Stomach smooth muscle (tissue), 2 donors: ENCODE data around the gene BAZ1A.

Source experiments
- H3K27ac ChIP-seq: one replicate; pipeline ENCODE4 v1.7.0; 2013; ENCODE audit warnings: mild to moderate bottlenecking, low read length, inconsistent platforms
- H3K27me3 ChIP-seq, 2 donors: one replicate each; pipeline ENCODE4 v1.7.0; 2013; ENCODE audit warnings: low read length in 2 of 2; ENCODE audit not compliant: insufficient read depth in 2 of 2, control insufficient read depth in 1 of 2
- H3K36me3 ChIP-seq, 2 donors: one replicate each; pipeline ENCODE4 v1.7.0; 2013; ENCODE audit warnings: low read length in 2 of 2; ENCODE audit not compliant: control insufficient read depth in 2 of 2, insufficient read depth in 2 of 2
- H3K4me1 ChIP-seq: one replicate; pipeline ENCODE4 v1.7.0; 2013; ENCODE audit warnings: low read length; ENCODE audit not compliant: control insufficient read depth, insufficient read depth
- H3K4me3 ChIP-seq, 2 donors: one replicate each; pipeline ENCODE4 v1.7.0; 2013; ENCODE audit warnings: low read length in 2 of 2
- H3K9ac ChIP-seq, 2 donors: one replicate each; pipeline ENCODE4 v1.7.0; 2013; ENCODE audit warnings: low read length in 2 of 2, mild to moderate bottlenecking in 1 of 2
- H3K9me3 ChIP-seq, 2 donors: one replicate each; pipeline ENCODE4 v1.7.0; 2013; ENCODE audit warnings: low read length in 2 of 2; ENCODE audit not compliant: control insufficient read depth in 2 of 2
- donor health status: healthy.
- donor health status: Pancreatic carcinoma.

The BAZ1A gene

GRCh38 chr14:34875031-34875922, at the start of gene BAZ1A:
Gene BAZ1A (minus strand): TSS chr14:34875360. CDS start chr14:34874604, 756 bp downstream.
- no peaks in the 10 kb centered on the region for H3K9me3 ChIP-seq
- no peaks in the 10 kb centered on the region for H3K36me3 ChIP-seq
- H3K27me3 ChIP-seq: no peaks in the 10 kb centered on the region

GRCh38 chr14:34920339-34920738, 45.2 kb upstream of the BAZ1A start:
- Histone ChIP-seq H3K4me1 (no peaks in the 10 kb centered on the region), H3K9me3 (peaks cover 0 to 2% of the 10 kb centered on the region in 2 donors), H3K27ac (no peak overlapping the region), H3K4me3 (no peak overlapping the region), H3K9ac (no peak overlapping the region), H3K36me3 (no peaks in the 10 kb centered on the region), H3K27me3 (no peaks in the 10 kb centered on the region)

More at GRCh38 chr14:34875031-34875922, at the start of gene BAZ1A:
- H3K4me3 ChIP-seq: peak within 1 kb of the TSS; percentile 77 to 86
- H3K27ac ChIP-seq: peak within 1 kb of the TSS; percentile 88
- peak within 1 kb of the TSS; percentile 92 to 98 for H3K9ac ChIP-seq
- no peaks in the 10 kb centered on the region for H3K4me1 ChIP-seq

- no peak overlapping the region for H3K9ac ChIP-seq
These were observed 38.5 kb upstream of the BAZ1A start for GRCh38 chr14:34913619-34914018.

GRCh38 chr14:34912966-34913365, 37.8 kb upstream of the BAZ1A start:
- no peaks in the 10 kb centered on the region for H3K4me1 ChIP-seq
- no peak overlapping the region for H3K27ac ChIP-seq
- no peaks in the 10 kb centered on the region for H3K27me3 ChIP-seq
- no peak overlapping the region for H3K4me3 ChIP-seq
- no peak overlapping the region for H3K9ac ChIP-seq
- no peaks in the 10 kb centered on the region for H3K9me3 ChIP-seq
- no peaks in the 10 kb centered on the region for H3K36me3 ChIP-seq

More at GRCh38 chr14:34913619-34914018, 38.5 kb upstream of the BAZ1A start:
- H3K27me3 ChIP-seq: no peaks in the 10 kb centered on the region
- H3K9me3 ChIP-seq: no peaks in the 10 kb centered on the region
- H3K27ac ChIP-seq: no peak overlapping the region
- H3K4me3 ChIP-seq: no peak overlapping the region
- no peaks in the 10 kb centered on the region for H3K36me3 ChIP-seq
- no peaks in the 10 kb centered on the region for H3K4me1 ChIP-seq

- no peak overlapping the region for H3K9ac ChIP-seq
These were observed 37.0 kb upstream of the BAZ1A start for GRCh38 chr14:34912182-34912581.

GRCh38 chr14:34911209-34912150, 36.3 kb upstream of the BAZ1A start:
- H3K9me3 ChIP-seq: no peaks in the 10 kb centered on the region
- no peaks in the 10 kb centered on the region for H3K27me3 ChIP-seq
- H3K9ac ChIP-seq: no peak overlapping the region
- H3K36me3 ChIP-seq: no peaks in the 10 kb centered on the region
- H3K4me1 ChIP-seq: no peaks in the 10 kb centered on the region
- H3K4me3 ChIP-seq: no peak overlapping the region
- H3K27ac ChIP-seq: no peak overlapping the region

More at GRCh38 chr14:34912182-34912581, 37.0 kb upstream of the BAZ1A start:
- no peak overlapping the region for H3K27ac ChIP-seq
- H3K9me3 ChIP-seq: no peaks in the 10 kb centered on the region
- H3K4me1 ChIP-seq: no peaks in the 10 kb centered on the region
- no peak overlapping the region for H3K4me3 ChIP-seq
- no peaks in the 10 kb centered on the region for H3K36me3 ChIP-seq
- no peaks in the 10 kb centered on the region for H3K27me3 ChIP-seq

GRCh38 chr14:34906287-34906686, 31.1 kb upstream of the BAZ1A start:
- no peak overlapping the region for H3K27ac ChIP-seq
- no peaks in the 10 kb centered on the region for H3K27me3 ChIP-seq
- H3K9ac ChIP-seq: no peak overlapping the region
- no peaks in the 10 kb centered on the region for H3K9me3 ChIP-seq
- no peak overlapping the region for H3K4me3 ChIP-seq
- no peaks in the 10 kb centered on the region for H3K4me1 ChIP-seq
- H3K36me3 ChIP-seq: no peaks in the 10 kb centered on the region

GRCh38 chr14:34895277-34895676, 20.1 kb upstream of the BAZ1A start:
- Histone ChIP-seq H3K36me3 (no peaks in the 10 kb centered on the region), H3K9me3 (no peaks in the 10 kb centered on the region)

GRCh38 chr14:34890937-34891336, 15.8 kb upstream of the BAZ1A start:
- Histone ChIP-seq H3K9me3 (no peaks in the 10 kb centered on the region), H3K4me3 (no peak overlapping the region), H3K9ac (no peak overlapping the region), H3K27me3 (no peaks in the 10 kb centered on the region), H3K36me3 (no peaks in the 10 kb centered on the region), H3K27ac (no peak overlapping the region), H3K4me1 (no peaks in the 10 kb centered on the region)

More at GRCh38 chr14:34895277-34895676, 20.1 kb upstream of the BAZ1A start:
- no peaks in the 10 kb centered on the region for H3K4me1 ChIP-seq
- H3K27me3 ChIP-seq: no peaks in the 10 kb centered on the region
- H3K27ac ChIP-seq: no peak overlapping the region
- no peak overlapping the region for H3K9ac ChIP-seq
- H3K4me3 ChIP-seq: no peak overlapping the region

- no peaks in the 10 kb centered on the region for H3K4me1 ChIP-seq
- no peaks in the 10 kb centered on the region for H3K9me3 ChIP-seq
- H3K4me3 ChIP-seq: no peak overlapping the region
- H3K36me3 ChIP-seq: no peaks in the 10 kb centered on the region
- no peak overlapping the region for H3K9ac ChIP-seq
- H3K27me3 ChIP-seq: no peaks in the 10 kb centered on the region
- no peak overlapping the region for H3K27ac ChIP-seq
These were observed 13.0 kb upstream of the BAZ1A start for GRCh38 chr14:34888186-34888585.
